GM23338 (cell line): ENCODE data around the gene ZFR. TPM values are rescaled to one million over a fixed set of nuclear protein-coding genes. Genes with fewer than 3 reads are reported as not detected.

ENCODE experiments used
- ATAC-seq: fragments of 200-7000 bp; cut with Tn5 transposase; 3 replicates; pipeline ENCODE4 v1.9.1; 2020
- DNase-seq: peaks from one replicate; pipeline ENCODE4 v3.0.0-alpha.2; 2015; ENCODE audit warnings: low spot score
- H2AFZ ChIP-seq: fragments of 200-600 bp; sonication (generic); 2 replicates; pipeline ENCODE4 v1.8.0; 2016; ENCODE audit warnings: antibody characterized with exemption, mild to moderate bottlenecking, moderate library complexity
- H3F3A ChIP-seq: fragments of 200-600 bp; sonication (generic); replicated peaks from 2 replicates; pipeline ENCODE4 v1.8.0; 2017; ENCODE audit warnings: antibody characterized with exemption, mixed run types, low read depth
- H3K27ac ChIP-seq: fragments of 200-600 bp; sonication (generic); 2 replicates; pipeline ENCODE4 v1.6.1; 2016; ENCODE audit warnings: low read depth
- H3K27me3 ChIP-seq: fragments of 200-600 bp; sonication (generic); 2 replicates; pipeline ENCODE4 v1.8.0; 2016; ENCODE audit warnings: mild to moderate bottlenecking, mixed run types, moderate library complexity; ENCODE audit not compliant: insufficient read depth
- H3K36me3 ChIP-seq: fragments of 200-600 bp; sonication (generic); 2 replicates; pipeline ENCODE4 v1.8.0; 2016; ENCODE audit warnings: mild to moderate bottlenecking; ENCODE audit not compliant: insufficient read depth
- H3K4me1 ChIP-seq: fragments of 200-600 bp; sonication (generic); 2 replicates; pipeline ENCODE4 v1.8.0; 2016; ENCODE audit warnings: mild to moderate bottlenecking, moderate library complexity; ENCODE audit not compliant: insufficient read depth
- H3K4me2 ChIP-seq: fragments of 200-600 bp; sonication (generic); 2 replicates; pipeline ENCODE4 v1.7.1; 2017; ENCODE audit warnings: mixed run types
- H3K4me3 ChIP-seq: fragments of 200-600 bp; sonication (generic); 2 replicates; pipeline ENCODE4 v1.6.1; 2016; ENCODE audit warnings: mixed run types
- H3K79me2 ChIP-seq: fragments of 200-600 bp; sonication (generic); replicated peaks from 2 replicates; pipeline ENCODE4 v1.8.0; 2017; ENCODE audit warnings: mild to moderate bottlenecking; ENCODE audit not compliant: insufficient read depth
- H3K9me2 ChIP-seq: fragments of 200-600 bp; sonication (generic); 2 replicates; pipeline ENCODE4 v1.8.0; 2017; ENCODE audit not compliant: insufficient read depth
- H4K20me1 ChIP-seq: fragments of 200-600 bp; sonication (generic); replicated peaks from 2 replicates; pipeline ENCODE4 v1.8.0; 2017; ENCODE audit warnings: mild to moderate bottlenecking; ENCODE audit not compliant: insufficient read depth
- H3K27ac Mint-ChIP-seq: 2 replicates; pipeline ENCODE4 v1.8.0; 2020; ENCODE audit warnings: inconsistent platforms, mild to moderate bottlenecking, moderate library complexity, mixed read lengths
- H3K27me3 Mint-ChIP-seq: 3 replicates; pipeline ENCODE4 v1.8.0; 2022; ENCODE audit warnings: low read depth, mild to moderate bottlenecking, moderate library complexity, mixed read lengths, inconsistent platforms; ENCODE audit not compliant: insufficient read depth, poor library complexity
- H3K36me3 Mint-ChIP-seq: 3 replicates; pipeline ENCODE4 v1.8.0; 2021; ENCODE audit warnings: low read depth, mild to moderate bottlenecking, inconsistent platforms, moderate library complexity, mixed read lengths
- H3K4me1 Mint-ChIP-seq: 3 replicates; pipeline ENCODE4 v1.8.0; 2020; ENCODE audit warnings: mild to moderate bottlenecking, inconsistent platforms, mixed read lengths
- H3K4me3 Mint-ChIP-seq: 3 replicates; pipeline ENCODE4 v1.8.0; 2021; ENCODE audit warnings: moderate library complexity, mild to moderate bottlenecking, inconsistent platforms, mixed read lengths
- H3K9me3 Mint-ChIP-seq: 3 replicates; pipeline ENCODE4 v1.8.0; 2020; ENCODE audit warnings: moderate library complexity, mild to moderate bottlenecking, inconsistent platforms, mixed read lengths
- EZH2phosphoT487 ChIP-seq: fragments of 200-600 bp; sonication (generic); IDR thresholded peaks from one replicate; pipeline ENCODE4 v1.8.1; 2018; ENCODE audit warnings: antibody characterized with exemption; ENCODE audit not compliant: unreplicated experiment
- JUNB ChIP-seq: IDR thresholded peaks from one replicate; pipeline ENCODE4 v1.6.1; 2016; ENCODE audit warnings: antibody characterized with exemption; ENCODE audit not compliant: unreplicated experiment
- NANOG ChIP-seq: IDR thresholded peaks from 2 replicates; pipeline ENCODE4 v1.6.1; 2016; ENCODE audit warnings: antibody characterized with exemption, borderline replicate concordance
- POLR2AphosphoS5 ChIP-seq: IDR thresholded peaks from 2 replicates; pipeline ENCODE4 v1.6.1; 2016; ENCODE audit warnings: antibody characterized with exemption, low read depth
- ZNF331 ChIP-seq: fragments of 250-450 bp; sonication (Bioruptor Pico); IDR thresholded peaks from 2 replicates; pipeline ENCODE4 v1.5.0; 2020; ENCODE audit warnings: low read depth, mild to moderate bottlenecking, moderate library complexity
- polyA plus RNA-seq: library from polyadenylated mRNA; unstranded; fragments of >200 nt; fragmentation: Nextera tagmentation; extraction: Ambion mirVana; gene quantifications from 2 replicates; pipeline ENCODE4 v1.2.1, GENCODE V29; 2016
- total RNA-seq: library from RNA; depleted of rRNA; stranded (reverse); fragments of >200 nt; shearing (Covaris generic); gene quantifications from 2 replicates; pipeline ENCODE4 v1.2.3, GENCODE V29; 2014
- TF ChIP-seq, protein P1 (sequence below): IDR thresholded peaks from 2 replicates; pipeline ENCODE4 v1.6.1; 2016; ENCODE audit warnings: antibody characterized with exemption
- TF ChIP-seq, protein P2 (sequence below): fragments of 250-450 bp; sonication (Bioruptor Pico); IDR thresholded peaks from 2 replicates; pipeline ENCODE4 v1.5.0; 2020; ENCODE audit warnings: mild to moderate bottlenecking, moderate library complexity
- TF ChIP-seq, protein P3 (sequence below): IDR thresholded peaks from one replicate; pipeline ENCODE4 v1.6.1; 2018; ENCODE audit warnings: antibody characterized with exemption; ENCODE audit not compliant: unreplicated experiment

Gene ZFR
- total and polyA plus RNA-seq, 2 experiments from 2014 or later: 92.4 to 103 TPM

DNA sequence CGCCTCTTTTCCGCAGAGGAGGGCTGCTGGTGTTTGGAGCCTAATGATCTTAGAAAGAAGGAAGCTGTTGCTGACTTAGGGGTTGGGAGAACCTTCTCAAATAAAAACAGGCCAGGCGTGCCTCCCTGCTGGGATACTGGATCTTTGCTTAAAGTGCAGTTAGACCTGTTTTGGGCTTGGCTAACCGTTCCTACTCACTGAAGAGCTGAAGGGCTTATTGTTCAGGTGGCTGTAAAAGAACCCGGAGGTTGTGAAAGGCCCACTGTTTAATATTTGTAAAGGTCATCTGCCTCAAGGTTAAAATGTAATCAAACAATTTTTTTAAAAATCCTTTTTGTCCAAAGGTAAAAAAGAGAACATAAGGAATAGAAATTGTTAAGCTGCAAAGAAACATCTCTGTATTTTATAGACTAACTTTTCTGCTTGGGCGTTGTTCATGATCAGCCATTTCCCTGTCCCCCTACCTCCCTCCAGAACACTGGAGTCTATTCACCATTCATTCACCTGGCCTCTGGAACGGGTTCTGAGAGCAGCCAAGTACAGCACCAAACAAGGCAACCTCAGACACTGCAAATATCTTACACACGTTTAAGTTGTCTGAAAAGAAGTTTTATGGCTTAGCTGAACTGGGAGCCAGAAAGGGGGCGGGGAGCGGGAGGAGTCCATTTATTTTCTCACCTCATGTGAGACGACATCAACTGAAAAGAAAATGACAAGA, 113.2 kb downstream of the ZFR start:
- H3K27ac ChIP-seq: no peak overlapping the region
- H3K4me1 ChIP-seq: no peaks in the 10 kb centered on the region
- H3K4me1 Mint-ChIP-seq: peaks cover 9% of the 10 kb centered on the region; the same call in 1 of the 3 replicates
- H3K9me3 Mint-ChIP-seq: peaks cover 21% of the 10 kb centered on the region
- H3K27ac Mint-ChIP-seq: no peak overlapping the region
- H3K79me2 ChIP-seq: no peaks in the 10 kb centered on the region
- H3K27me3 ChIP-seq: no peaks in the 10 kb centered on the region
- H3K4me2 ChIP-seq: no peak overlapping the region
- DNase-seq: no peak
- H3K9me2 ChIP-seq: no peaks in the 10 kb centered on the region
- H3K4me3 Mint-ChIP-seq: no peak overlapping the region
- no peak overlapping the region for H2AFZ ChIP-seq
- H3K36me3 Mint-ChIP-seq: peaks cover 4% of the 10 kb centered on the region; the same call in 2 of the 3 replicates
- H3K36me3 ChIP-seq: no peaks in the 10 kb centered on the region
- TF ChIP-seq NANOG: no peak
- no peak for TF ChIP-seq POLR2AphosphoS5
- no peak for TF ChIP-seq JUNB
- H3K27me3 Mint-ChIP-seq: peaks cover 12% of the 10 kb centered on the region
- H3K4me3 ChIP-seq: no peak overlapping the region
- H3F3A ChIP-seq: no peaks in the 10 kb centered on the region
- ATAC-seq: no peak
- no peaks in the 10 kb centered on the region for H4K20me1 ChIP-seq

DNA sequence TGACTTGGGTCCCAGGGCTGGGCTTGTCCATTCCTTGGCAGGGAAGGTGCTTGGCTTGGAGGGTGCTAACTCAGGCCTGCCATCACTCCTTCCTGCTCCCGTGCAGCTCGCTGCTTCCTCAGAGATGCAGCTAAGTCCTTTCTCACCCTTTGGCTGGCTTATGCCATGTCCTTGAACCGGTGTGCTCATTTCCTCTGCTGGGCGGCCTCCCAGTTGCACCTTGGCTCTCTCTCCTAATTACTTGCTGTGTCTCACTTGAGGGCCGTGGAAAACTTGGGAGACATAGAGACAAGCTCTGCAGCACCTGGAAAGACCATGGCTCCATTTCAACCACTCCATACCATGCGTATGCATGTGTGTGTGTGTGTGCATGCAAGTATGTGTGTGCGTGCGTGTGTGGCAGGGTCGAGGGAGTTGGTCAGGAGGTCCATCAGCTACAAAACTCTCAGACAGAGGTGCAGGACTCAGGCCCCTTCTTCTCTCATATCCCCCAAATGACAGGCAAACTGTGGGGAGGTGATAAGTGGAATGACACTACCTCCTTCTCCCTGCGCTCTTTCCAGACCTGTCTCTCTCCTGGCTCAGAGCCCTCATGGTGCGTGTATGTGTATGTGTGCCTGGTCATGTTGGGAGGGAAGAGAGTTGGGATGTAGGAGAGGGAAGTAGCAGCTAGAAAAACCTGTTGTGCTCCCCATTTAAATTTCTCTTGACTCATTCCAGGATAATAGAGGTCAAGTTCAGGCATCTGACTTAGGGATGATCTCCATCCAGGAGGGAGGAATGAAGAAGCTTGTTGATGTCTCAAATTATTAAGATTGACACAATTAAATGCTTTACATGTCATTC, 114.2 kb downstream of the ZFR start:
- Histone ChIP-seq H3F3A (no peaks in the 10 kb centered on the region), H3K79me2 (no peaks in the 10 kb centered on the region), H3K27me3 (no peaks in the 10 kb centered on the region), H3K36me3 (no peaks in the 10 kb centered on the region), H4K20me1 (no peaks in the 10 kb centered on the region), H3K27ac (no peak overlapping the region), H3K4me2 (no peak overlapping the region), H2AFZ (no peak overlapping the region; the same call in 1 of the 2 replicates), H3K9me2 (no peaks in the 10 kb centered on the region), H3K4me1 (no peaks in the 10 kb centered on the region), H3K4me3 (no peak overlapping the region)
- Mint-ChIP-seq H3K27ac (no peak overlapping the region), H3K36me3 (no peaks in the 10 kb centered on the region; the same call in 2 of the 3 replicates), H3K9me3 (peaks cover 11% of the 10 kb centered on the region), H3K27me3 (peaks cover 12% of the 10 kb centered on the region), H3K4me1 (peaks cover 9% of the 10 kb centered on the region; the same call in 1 of the 3 replicates), H3K4me3 (no peak overlapping the region)
- ATAC-seq: no peak
- no peak for DNase-seq
- no peak for TF ChIP-seq ZNF331
- no peak for TF ChIP-seq NANOG
- TF ChIP-seq, protein P1, sequence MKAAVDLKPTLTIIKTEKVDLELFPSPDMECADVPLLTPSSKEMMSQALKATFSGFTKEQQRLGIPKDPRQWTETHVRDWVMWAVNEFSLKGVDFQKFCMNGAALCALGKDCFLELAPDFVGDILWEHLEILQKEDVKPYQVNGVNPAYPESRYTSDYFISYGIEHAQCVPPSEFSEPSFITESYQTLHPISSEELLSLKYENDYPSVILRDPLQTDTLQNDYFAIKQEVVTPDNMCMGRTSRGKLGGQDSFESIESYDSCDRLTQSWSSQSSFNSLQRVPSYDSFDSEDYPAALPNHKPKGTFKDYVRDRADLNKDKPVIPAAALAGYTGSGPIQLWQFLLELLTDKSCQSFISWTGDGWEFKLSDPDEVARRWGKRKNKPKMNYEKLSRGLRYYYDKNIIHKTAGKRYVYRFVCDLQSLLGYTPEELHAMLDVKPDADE: no peak
- no peak for TF ChIP-seq POLR2AphosphoS5
- no peak for TF ChIP-seq JUNB
- TF ChIP-seq, protein P2, sequence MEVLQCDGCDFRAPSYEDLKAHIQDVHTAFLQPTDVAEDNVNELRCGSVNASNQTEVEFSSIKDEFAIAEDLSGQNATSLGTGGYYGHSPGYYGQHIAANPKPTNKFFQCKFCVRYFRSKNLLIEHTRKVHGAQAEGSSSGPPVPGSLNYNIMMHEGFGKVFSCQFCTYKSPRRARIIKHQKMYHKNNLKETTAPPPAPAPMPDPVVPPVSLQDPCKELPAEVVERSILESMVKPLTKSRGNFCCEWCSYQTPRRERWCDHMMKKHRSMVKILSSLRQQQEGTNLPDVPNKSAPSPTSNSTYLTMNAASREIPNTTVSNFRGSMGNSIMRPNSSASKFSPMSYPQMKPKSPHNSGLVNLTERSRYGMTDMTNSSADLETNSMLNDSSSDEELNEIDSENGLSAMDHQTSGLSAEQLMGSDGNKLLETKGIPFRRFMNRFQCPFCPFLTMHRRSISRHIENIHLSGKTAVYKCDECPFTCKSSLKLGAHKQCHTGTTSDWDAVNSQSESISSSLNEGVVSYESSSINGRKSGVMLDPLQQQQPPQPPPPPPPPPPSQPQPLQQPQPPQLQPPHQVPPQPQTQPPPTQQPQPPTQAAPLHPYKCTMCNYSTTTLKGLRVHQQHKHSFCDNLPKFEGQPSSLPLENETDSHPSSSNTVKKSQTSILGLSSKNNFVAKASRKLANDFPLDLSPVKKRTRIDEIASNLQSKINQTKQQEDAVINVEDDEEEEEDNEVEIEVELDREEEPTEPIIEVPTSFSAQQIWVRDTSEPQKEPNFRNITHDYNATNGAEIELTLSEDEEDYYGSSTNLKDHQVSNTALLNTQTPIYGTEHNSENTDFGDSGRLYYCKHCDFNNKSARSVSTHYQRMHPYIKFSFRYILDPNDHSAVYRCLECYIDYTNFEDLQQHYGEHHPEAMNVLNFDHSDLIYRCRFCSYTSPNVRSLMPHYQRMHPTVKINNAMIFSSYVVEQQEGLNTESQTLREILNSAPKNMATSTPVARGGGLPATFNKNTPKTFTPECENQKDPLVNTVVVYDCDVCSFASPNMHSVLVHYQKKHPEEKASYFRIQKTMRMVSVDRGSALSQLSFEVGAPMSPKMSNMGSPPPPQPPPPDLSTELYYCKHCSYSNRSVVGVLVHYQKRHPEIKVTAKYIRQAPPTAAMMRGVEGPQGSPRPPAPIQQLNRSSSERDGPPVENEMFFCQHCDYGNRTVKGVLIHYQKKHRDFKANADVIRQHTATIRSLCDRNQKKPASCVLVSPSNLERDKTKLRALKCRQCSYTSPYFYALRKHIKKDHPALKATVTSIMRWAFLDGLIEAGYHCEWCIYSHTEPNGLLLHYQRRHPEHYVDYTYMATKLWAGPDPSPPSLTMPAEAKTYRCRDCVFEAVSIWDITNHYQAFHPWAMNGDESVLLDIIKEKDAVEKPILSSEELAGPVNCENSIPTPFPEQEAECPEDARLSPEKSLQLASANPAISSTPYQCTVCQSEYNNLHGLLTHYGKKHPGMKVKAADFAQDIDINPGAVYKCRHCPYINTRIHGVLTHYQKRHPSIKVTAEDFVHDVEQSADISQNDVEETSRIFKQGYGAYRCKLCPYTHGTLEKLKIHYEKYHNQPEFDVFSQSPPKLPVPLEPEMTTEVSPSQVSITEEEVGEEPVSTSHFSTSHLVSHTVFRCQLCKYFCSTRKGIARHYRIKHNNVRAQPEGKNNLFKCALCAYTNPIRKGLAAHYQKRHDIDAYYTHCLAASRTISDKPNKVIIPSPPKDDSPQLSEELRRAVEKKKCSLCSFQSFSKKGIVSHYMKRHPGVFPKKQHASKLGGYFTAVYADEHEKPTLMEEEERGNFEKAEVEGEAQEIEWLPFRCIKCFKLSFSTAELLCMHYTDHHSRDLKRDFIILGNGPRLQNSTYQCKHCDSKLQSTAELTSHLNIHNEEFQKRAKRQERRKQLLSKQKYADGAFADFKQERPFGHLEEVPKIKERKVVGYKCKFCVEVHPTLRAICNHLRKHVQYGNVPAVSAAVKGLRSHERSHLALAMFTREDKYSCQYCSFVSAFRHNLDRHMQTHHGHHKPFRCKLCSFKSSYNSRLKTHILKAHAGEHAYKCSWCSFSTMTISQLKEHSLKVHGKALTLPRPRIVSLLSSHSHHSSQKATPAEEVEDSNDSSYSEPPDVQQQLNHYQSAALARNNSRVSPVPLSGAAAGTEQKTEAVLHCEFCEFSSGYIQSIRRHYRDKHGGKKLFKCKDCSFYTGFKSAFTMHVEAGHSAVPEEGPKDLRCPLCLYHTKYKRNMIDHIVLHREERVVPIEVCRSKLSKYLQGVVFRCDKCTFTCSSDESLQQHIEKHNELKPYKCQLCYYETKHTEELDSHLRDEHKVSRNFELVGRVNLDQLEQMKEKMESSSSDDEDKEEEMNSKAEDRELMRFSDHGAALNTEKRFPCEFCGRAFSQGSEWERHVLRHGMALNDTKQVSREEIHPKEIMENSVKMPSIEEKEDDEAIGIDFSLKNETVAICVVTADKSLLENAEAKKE (CRISPR knock-in tag): no peak
- TF ChIP-seq EZH2phosphoT487: no peak
- TF ChIP-seq, protein P3, sequence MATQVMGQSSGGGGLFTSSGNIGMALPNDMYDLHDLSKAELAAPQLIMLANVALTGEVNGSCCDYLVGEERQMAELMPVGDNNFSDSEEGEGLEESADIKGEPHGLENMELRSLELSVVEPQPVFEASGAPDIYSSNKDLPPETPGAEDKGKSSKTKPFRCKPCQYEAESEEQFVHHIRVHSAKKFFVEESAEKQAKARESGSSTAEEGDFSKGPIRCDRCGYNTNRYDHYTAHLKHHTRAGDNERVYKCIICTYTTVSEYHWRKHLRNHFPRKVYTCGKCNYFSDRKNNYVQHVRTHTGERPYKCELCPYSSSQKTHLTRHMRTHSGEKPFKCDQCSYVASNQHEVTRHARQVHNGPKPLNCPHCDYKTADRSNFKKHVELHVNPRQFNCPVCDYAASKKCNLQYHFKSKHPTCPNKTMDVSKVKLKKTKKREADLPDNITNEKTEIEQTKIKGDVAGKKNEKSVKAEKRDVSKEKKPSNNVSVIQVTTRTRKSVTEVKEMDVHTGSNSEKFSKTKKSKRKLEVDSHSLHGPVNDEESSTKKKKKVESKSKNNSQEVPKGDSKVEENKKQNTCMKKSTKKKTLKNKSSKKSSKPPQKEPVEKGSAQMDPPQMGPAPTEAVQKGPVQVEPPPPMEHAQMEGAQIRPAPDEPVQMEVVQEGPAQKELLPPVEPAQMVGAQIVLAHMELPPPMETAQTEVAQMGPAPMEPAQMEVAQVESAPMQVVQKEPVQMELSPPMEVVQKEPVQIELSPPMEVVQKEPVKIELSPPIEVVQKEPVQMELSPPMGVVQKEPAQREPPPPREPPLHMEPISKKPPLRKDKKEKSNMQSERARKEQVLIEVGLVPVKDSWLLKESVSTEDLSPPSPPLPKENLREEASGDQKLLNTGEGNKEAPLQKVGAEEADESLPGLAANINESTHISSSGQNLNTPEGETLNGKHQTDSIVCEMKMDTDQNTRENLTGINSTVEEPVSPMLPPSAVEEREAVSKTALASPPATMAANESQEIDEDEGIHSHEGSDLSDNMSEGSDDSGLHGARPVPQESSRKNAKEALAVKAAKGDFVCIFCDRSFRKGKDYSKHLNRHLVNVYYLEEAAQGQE: no peak
